Stimulated activated CD8-positive, alpha-beta memory T cell treated with anti-CD3 and anti-CD28 coated beads, Interleukin-12 subunit alpha, Interleukin-12 subunit beta, amount 100 ng/mL, for 24 hours (primary cell): ENCODE measurements around the gene LRP8.

Experiments
- DNase-seq: peaks from one replicate; pipeline ENCODE4 v3.0.0-alpha.2; 2020; ENCODE audit errors: extremely low read depth

Gene LRP8

DNA sequence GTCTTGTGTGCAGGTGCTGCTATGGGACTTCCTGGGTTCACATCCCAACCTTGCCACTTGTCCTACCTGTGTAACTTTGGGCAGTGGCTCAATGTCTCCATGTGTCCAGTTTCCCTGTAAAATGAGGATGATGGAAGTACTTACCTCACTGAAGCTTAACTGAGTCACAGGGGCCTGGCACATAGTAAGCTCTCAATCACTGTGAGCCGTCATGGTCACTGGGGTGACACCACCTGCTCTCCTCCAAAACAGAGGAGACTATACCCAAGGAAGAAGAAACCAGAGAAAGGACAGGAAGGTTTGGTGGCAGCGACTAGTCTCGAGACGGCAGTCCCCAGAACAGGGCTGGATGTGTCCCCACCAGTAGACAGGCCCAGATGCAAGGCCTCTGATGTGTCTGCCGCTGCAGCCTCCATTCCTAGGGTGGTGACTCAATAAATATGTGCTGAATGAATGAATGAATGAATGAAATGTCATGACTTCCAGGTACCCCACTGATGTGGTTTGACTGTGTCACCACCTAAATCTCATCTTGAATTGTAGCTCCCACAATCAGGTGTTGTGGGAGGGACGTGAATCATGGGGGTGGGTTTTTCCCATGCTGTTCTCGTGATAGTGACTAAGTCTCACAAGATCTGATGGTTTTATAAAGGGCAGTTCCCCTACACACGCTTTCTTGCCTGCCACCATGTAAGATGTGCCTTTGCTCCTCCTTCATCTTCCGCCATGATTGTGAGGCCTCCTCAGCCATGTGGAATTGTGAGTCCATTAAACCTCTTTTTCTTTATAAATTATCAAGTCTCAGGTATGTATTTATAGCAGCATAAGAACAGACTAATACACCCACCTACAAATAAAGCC is 13.0 kb upstream of the LRP8 start:
- no peak for DNase-seq

DNA sequence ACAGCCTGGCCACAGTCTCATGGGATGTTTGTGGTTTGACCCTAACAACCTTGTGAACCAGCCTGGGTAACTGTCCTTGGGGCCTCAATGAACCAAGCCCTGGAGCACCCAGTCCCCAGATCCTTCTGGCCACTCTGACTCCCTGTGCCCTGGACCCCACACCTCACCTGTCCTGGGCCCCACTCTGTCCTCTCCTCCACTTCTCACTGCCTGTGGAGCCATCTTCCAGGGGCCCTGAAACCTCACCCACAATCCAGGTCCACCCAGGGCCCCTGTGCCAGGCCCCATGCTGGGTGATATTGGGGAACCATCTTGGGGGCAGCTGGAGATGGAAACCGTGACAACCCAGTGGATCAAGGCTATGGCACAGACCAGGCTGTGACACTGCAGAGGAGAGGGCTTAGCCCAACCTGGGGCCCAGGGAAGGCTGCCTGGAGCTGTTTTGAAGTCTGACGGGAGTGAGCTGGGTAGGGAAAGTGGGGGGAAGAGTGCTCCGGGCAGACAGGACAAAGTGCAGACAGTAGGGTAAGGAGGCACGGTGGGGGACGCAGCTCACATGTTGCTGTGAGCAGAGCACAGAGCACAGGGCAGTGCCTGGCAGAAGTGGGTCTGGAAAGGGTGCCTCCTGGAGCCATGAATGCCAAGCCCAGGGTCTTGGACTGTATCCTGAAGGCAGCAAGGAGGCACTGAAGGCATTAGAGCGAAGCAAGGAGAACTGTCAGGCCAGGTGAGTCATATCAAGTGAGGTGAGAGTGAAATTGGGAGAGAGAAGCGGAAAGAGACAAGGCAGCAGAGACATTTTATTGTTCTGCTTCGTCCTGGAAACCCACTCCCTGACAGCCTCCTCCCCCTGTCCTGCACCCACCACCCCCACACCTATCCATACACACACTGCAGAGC is 12.1 kb upstream of the LRP8 start:
- DNase-seq = no peak

DNA sequence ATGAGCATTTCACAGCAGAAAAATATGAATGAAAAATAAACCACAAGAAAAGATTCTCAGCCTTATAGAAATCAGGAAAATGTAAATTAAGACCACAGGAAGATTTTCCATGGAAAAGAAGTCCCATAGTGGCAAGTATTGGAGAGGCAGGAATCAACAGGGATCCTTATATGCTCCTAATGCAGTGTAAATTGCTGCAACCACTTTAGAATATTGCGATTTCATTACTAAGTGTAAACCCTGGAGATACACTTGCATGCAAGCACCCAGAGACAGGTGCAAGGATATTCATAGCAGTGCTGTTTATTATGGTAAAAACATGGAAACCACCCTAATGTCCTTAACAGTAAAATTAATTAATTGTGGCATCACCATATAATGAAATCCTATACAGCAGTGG is 10.6 kb upstream of the LRP8 start:
- no peak for DNase-seq

DNA sequence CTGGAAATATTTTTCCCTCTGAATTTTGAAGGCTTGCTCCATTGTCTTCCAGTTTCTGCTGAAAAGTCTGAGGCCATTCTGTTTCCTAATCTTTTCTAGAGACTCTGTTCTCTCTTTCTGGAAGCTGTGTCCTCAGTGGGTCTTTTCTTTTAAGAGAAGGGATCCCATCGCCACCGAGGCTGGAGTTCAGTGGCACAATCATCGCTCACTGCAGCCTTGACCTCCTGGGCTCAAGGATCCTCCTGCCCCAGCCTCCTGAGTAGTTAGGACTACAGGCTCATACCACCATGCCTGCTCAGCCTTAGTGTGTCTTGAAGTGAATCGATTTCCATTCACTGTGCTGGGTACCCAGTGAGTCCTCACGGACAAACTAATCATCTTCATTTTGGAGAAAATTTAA is 9.6 kb upstream of the LRP8 start:
- DNase-seq = no peak

DNA sequence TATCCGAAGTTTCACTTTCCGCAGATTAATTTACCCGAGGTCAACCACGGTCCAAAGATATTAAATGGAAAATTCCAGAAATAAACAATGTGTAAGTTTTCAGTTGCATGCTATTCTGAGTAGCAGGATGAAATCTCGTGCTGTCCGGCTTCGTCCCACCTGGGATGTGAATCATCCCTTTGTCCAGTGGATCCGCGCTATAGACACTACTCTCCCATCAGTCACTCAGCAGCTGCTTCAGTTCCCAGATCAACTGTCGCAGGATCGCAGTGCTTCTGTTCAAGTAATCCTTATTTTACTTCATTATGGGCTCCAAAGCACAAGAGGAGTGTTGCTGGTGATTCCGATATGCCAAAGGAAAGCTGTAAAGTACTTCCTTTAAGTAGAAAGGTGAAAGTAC is 8.3 kb upstream of the LRP8 start:
- no peak for DNase-seq

DNA sequence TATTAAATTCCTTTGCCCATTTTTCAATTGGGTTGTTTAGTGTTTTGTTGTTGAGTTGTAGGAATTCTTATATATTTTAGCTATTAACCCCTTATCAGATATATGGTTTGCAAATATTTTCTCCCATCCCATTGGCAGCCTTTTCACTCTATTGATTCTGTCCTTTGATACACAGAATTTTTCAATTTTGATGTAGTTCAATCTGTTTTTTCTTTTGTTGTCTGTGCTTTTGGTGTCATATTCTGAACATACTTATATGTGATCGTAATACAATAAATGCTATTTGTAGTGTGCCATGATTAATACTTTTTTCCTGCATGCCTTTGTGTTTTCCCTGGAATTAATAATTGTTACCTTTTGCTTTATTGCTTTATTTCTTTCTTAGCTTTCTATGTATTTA is 7.8 kb upstream of the LRP8 start:
- no peak for DNase-seq

DNA sequence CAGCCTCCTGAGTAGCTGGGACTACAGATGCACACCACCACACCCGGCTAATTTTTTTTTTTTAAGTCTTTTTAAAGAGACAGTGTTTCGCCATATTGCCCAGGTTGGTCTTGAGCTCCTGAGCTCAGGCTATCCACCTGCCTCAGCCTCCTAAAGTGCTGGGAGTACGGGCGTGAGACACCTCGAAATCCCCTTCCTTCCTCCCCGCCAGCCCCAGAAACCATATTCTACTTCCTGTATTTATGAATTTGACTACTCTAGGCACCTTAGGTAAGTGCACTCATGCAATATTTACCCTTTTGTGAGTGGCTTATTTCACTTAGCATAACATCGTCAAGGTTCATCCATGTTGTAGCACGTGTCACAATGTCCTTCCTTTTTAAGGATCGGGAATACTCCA is 6.9 kb upstream of the LRP8 start:
- no peak for DNase-seq

DNA sequence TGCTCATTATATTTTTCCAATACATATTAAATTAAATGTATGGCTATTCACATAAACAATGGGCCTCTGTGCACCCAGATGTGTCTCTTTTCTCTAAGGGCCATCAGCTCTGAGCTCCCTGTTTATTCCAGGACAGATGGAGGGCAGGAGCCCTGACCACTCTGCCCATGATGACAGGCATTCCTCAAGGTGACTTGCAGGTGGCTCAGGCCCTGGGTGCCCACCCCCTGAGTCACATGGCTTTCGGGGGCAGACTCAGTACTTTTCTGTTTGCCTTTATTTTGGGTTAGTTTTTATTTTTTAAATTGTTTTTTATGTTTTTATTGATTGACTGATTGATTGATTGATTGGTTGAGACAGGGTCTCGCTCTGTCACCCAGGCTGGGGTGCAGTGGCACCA is 6.4 kb upstream of the LRP8 start:
- no peak for DNase-seq

DNA sequence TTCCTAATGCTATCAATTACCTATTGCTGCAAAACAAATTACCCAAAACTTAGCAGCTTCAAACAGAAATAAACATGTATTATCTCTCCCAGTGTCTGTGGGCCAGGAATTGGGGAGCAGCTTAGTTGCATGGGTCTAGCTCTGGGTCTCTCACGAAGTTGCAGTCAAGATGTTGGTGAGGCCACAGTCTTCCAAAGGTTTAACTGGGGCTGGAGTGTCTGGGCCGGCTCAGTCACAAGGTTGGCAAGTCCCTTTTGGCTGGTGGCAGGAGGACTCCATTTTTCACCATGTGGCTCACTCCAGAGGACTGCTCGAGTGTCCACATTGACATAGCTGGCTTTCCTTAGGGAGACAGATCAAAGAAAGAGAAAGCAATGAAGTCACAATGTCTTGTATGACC is 5.0 kb upstream of the LRP8 start:
- DNase-seq = no peak

DNA sequence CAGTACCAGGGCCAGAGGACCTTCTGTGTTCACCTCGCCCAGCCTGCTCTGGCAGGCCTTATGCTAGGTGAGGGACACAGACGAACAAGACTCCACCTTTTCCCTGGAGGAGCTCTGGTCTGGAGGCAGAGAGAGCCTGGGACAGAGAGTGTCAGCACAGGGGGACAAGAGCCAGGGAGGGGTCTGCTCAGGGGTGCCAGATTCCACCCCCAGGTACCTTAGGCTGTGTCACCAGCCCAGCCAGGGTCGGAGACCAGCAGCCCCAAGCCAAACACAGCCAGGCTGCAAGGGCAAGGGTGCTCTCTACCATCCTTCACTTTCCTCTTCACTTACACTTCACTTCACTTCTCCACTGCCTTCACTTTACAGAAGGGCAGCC is 4.3 kb upstream of the LRP8 start:
- DNase-seq = no peak

GRCh38 chr1:53331446-53332185 is 3.7 kb upstream of the LRP8 start:
- no peak for DNase-seq

DNA sequence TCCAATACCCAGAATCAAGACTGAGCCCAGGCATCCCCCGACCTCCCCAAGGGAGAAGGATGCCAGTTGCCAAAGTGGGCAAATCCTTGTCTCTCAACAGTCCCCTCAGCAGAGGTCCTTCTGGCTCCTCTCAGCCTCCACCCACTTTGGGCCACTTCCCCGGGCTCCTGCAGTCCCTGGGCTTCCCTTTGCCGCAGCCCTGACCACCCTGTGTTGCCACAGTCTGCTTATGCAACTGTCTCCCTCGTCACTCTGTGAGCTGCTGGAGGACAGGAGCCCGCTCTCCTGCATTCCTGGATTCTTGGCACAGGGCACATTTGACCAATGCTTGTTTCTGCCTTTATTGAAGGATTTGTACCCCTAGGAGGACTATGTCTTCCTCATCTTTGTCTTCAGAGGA is 2.9 kb upstream of the LRP8 start:
- no peak for DNase-seq

GRCh38 chr1:53328541-53329499 is 950 bp upstream of the LRP8 start:
- no peak for DNase-seq

DNA sequence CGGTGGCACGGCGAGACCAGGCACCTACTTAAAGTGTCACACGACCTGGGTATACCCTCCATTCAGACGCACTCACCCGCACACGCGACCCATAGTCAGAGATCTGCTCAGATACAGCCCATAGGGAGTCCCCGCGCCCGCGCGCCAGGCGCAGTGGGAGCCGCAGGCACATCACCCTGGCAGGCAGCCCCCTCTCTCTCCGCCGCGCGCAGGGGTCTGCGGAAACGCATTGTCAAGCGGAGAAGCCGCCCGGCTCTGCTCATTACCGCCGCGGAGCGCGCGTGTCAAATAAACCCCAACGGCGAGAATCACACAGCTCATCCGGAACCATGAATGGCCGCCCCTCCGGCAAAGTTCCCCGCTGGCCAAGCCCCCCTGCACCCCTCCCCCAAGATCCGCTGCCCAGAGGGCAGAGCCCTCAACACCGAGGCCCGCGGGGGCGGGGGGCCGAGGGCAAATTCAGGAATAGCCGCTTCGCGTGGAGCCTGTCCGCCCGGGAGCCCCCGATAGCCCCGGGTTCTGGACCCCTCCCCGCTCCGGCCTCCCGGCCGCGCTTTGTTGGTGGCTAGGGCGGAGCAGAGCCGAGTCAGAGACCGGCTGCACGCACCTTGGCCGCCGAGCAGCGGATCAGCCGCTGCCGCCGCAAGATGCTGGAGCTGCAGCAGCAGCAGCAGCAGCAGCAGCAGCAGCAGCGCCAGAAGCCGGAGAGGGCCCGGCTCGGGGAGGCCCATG is 522 bp downstream of the LRP8 start:
- DNase-seq = no peak

DNA sequence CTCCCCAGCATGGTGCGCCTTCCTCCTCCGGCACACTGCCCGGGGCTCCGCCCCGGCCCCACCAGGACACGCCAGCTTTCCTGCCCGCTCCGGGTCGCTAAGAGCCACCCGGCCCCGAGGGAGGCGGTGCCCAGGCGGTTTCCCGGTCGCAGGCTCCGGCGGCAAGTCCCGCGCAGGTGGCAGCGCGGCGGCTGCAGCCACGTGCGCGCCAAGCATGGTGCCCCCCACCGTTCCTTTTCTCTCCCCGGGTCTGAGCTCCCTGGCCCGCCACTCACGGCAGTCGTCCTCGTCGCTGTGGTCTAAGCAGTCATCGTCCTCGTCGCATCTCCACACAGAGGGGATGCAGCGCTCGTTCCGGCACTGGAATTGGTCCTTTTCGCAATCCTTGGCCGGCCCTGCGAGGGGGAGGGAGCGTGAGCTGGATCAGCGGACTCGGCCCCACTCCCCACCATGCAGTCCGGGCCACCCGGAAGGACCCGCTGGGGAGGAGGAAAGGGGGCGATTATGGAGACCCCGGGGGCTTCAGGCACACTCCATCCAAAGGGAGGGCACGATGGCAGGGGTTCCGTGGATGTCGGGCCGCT is 1.2 kb downstream of the LRP8 start:
- no peak for DNase-seq

GRCh38 chr1:53326088-53326597 is 1.7 kb downstream of the LRP8 start:
- DNase-seq = peak; percentile 90

GRCh38 chr1:53325326-53326087 is 2.4 kb downstream of the LRP8 start:
- DNase-seq = no peak

GRCh38 chr1:53324728-53325297 is 3.1 kb downstream of the LRP8 start:
- DNase-seq = no peak

- DNase-seq = no peak
Measured at GRCh38 chr1:53324321-53324720, 3.5 kb downstream of the LRP8 start.
